Neural crest cell (in vitro differentiated cells): ENCODE results near the gene NXPH4. TPM values are rescaled to one million over a fixed set of nuclear protein-coding genes. Genes with fewer than 3 reads are reported as not detected.
A peak's percentile ranks its signal among the peaks of the same experiment; 100 is the strongest.

Experiments
- DNase-seq: peaks from one replicate; pipeline ENCODE4 v3.0.0; 2021; ENCODE audit warnings: low read depth, mixed read lengths, low spot score
- H3K27ac Mint-ChIP-seq: one replicate; pipeline ENCODE4 v1.8.0; 2021; ENCODE audit warnings: mild to moderate bottlenecking, mixed read lengths; ENCODE audit not compliant: unreplicated experiment
- H3K27me3 Mint-ChIP-seq: 2 replicates; pipeline ENCODE4 v1.8.0; 2021; ENCODE audit warnings: low read depth, mild to moderate bottlenecking, mixed read lengths
- H3K36me3 Mint-ChIP-seq: 2 replicates; pipeline ENCODE4 v1.8.0; 2021; ENCODE audit warnings: low read depth, mild to moderate bottlenecking, mixed read lengths
- H3K4me1 Mint-ChIP-seq: 2 replicates; pipeline ENCODE4 v1.8.0; 2021; ENCODE audit warnings: mixed read lengths
- H3K4me3 Mint-ChIP-seq: one replicate; pipeline ENCODE4 v1.8.0; 2021; ENCODE audit warnings: mild to moderate bottlenecking, mixed read lengths
- H3K9me3 Mint-ChIP-seq: 2 replicates; pipeline ENCODE4 v1.8.0; 2021; ENCODE audit warnings: mixed read lengths
- CTCF ChIP-seq: fragments of 200-600 bp; sonication (generic); conservative IDR thresholded peaks from 2 replicates; pipeline ENCODE4 v1.5.0; 2021; ENCODE audit warnings: antibody characterized with exemption, mild to moderate bottlenecking
- total RNA-seq: library from RNA; stranded (reverse); gene quantifications from 2 replicates; pipeline ENCODE4 v1.2.1, GENCODE V29; 2021

NXPH4 gene
- total RNA-seq, 1 donor from 2014 or later: 0.91 TPM

GRCh38 chr12:57230381-57231155 lies 14.0 kb downstream of the NXPH4 start:
- H3K36me3 Mint-ChIP-seq: peaks cover 22% of the 10 kb centered on the region
- H3K4me1 Mint-ChIP-seq: peaks cover 56% of the 10 kb centered on the region
- peaks cover 47% of the 10 kb centered on the region for H3K27me3 Mint-ChIP-seq
- no peak for TF ChIP-seq CTCF
- H3K9me3 Mint-ChIP-seq: no peaks in the 10 kb centered on the region
- H3K4me3 Mint-ChIP-seq: peak overlapping the region; percentile 98
- peak overlapping the region; percentile 98 for H3K27ac Mint-ChIP-seq
- no peak for DNase-seq

GRCh38 chr12:57231276-57232021 lies 14.9 kb downstream of the NXPH4 start:
- DNase-seq: no peak
- Mint-ChIP-seq H3K4me1 (peaks cover 53% of the 10 kb centered on the region), H3K27me3 (peaks cover 40% of the 10 kb centered on the region)

GRCh38 chr12:57232156-57232756 lies 15.7 kb downstream of the NXPH4 start:
- H3K27me3 Mint-ChIP-seq: peaks cover 41% of the 10 kb centered on the region
- DNase-seq: no peak
- peaks cover 22% of the 10 kb centered on the region for H3K36me3 Mint-ChIP-seq
- H3K9me3 Mint-ChIP-seq: no peaks in the 10 kb centered on the region
- H3K27ac Mint-ChIP-seq: no peak overlapping the region
- H3K4me3 Mint-ChIP-seq: peak overlapping the region; percentile 98
- TF ChIP-seq CTCF: no peak
- H3K4me1 Mint-ChIP-seq: peaks cover 51% of the 10 kb centered on the region

More at GRCh38 chr12:57231276-57232021, 14.9 kb downstream of the NXPH4 start:
- H3K4me3 Mint-ChIP-seq: peak overlapping the region; percentile 98
- no peaks in the 10 kb centered on the region for H3K9me3 Mint-ChIP-seq
- H3K27ac Mint-ChIP-seq: no peak overlapping the region
- H3K36me3 Mint-ChIP-seq: peaks cover 22% of the 10 kb centered on the region
- TF ChIP-seq CTCF: no peak

GRCh38 chr12:57233357-57234232 lies 17.0 kb downstream of the NXPH4 start:
- peaks cover 55% of the 10 kb centered on the region for H3K4me1 Mint-ChIP-seq
- H3K36me3 Mint-ChIP-seq: peaks cover 22% of the 10 kb centered on the region
- no peak for DNase-seq
- H3K9me3 Mint-ChIP-seq: no peaks in the 10 kb centered on the region
- H3K27me3 Mint-ChIP-seq: peaks cover 43% of the 10 kb centered on the region
- no peak overlapping the region for H3K27ac Mint-ChIP-seq
- peak overlapping the region; percentile 80 for H3K4me3 Mint-ChIP-seq
- no peak for TF ChIP-seq CTCF

GRCh38 chr12:57234233-57234570 lies 17.6 kb downstream of the NXPH4 start:
- H3K36me3 Mint-ChIP-seq: peaks cover 22% of the 10 kb centered on the region
- no peak for DNase-seq
- TF ChIP-seq CTCF: no peak
- H3K27ac Mint-ChIP-seq: no peak overlapping the region
- H3K9me3 Mint-ChIP-seq: no peaks in the 10 kb centered on the region
- H3K27me3 Mint-ChIP-seq: peaks cover 48% of the 10 kb centered on the region
- peak overlapping the region; percentile 80 for H3K4me3 Mint-ChIP-seq
- peaks cover 54% of the 10 kb centered on the region for H3K4me1 Mint-ChIP-seq
